Ammon's horn (tissue), 1 donor: ENCODE data around the gene CRADD.
"Not testable (repeated sequence)": the region's sequence is repeated elsewhere in the genome, so short reads cannot be mapped to it uniquely, and the experiment has no call there.

Experiments
- DNase-seq: peaks from one replicate; pipeline ENCODE4 v3.0.0-alpha.2; 2016; ENCODE audit warnings: low spot score

Gene CRADD

DNA sequence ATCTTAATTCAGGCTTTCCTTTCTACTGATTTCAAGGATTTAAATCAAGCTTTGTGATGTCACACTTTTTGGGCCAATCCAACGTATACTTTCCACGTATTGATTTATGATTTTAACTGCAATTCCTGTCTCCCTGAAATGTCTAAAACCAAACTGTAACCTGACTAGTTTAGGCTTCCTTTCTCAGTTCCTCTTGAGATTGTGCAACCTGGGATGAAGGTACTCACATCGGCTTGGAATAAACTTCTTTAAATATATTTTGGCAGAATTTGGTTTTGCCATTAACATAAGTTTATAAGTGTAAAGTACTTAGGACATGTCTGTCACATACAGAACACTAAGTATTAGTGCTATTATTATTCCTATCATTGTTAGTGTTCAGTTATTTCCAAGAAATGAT, 224.6 kb downstream of the CRADD start:
- no peak for DNase-seq

DNA sequence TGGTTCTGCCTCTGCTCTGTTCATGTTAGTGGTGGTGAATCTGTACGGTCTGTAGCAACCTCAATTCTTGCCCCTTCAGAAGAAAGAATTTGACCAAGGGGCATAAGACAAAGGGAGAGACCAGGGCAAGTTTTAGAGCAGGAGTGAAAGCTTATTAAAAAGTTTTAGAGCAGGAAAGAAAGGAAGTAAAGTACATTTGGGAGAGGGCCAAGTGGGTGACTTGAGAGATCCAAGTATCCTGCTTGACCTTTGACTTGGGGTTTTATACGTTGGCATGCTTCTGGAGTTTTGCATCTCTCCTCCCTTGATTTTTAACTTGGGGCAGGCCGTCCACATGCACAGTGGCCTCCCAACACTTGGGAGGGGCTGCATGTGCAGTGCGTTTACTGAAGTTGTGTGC, 225.0 kb downstream of the CRADD start:
- DNase-seq = no peak

DNA sequence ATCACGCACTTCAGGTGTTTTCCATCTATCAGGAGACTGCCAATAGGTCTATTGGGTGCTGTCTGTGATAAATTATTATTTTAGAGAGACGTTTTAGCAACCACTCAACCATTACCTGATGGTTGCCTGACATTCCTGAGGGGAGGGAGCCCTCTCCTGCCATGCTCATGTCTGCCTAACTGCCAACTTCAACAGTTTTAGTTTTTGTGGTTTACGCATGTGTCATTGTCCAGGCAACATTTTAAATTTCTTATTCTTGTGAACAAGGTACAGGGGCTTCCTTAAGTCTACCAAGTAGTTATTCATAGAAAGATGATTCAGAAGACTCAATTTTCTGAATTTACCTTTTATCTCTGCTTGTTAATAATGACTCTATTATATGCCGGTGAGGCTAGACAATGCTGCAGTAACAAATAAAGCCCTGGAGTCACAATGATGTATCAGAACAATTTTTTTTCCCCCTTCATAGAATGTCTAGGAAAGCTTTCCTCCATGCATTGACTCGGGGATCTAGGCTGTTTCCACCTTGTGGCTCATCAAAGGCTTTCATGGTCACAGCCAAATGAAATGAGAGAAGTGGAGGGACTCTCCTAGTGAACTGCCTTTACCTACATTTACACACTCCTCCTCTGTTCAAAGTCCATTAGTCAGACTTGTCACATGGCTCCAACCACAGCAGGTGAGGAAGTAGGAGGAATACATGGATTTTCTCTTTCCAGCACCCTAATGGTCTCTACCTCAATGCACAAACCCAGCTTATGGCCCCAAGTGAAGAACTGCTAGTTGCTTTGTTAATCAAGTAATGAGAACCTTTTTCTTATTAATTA, 225.8 kb downstream of the CRADD start:
- DNase-seq = no peak

DNA sequence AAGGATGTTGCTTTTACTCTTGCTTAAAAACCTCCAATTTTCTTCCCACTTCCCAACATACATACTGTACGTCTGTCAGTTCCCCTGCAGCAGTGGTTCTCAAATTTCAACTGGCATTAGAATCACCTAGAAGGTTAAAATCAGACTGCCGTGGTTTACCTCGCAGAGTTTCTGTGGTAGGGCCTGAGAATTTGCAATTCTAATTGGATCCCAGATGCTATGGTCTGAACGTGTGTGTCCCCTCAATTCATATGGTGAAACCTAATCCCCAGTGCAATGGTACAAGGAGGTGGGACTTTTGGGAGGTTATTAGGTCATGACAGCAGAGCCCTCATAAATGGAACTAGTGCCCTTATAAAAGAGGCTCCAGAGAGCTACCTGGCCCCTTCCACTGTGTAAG, 226.9 kb downstream of the CRADD start:
- DNase-seq = no peak

DNA sequence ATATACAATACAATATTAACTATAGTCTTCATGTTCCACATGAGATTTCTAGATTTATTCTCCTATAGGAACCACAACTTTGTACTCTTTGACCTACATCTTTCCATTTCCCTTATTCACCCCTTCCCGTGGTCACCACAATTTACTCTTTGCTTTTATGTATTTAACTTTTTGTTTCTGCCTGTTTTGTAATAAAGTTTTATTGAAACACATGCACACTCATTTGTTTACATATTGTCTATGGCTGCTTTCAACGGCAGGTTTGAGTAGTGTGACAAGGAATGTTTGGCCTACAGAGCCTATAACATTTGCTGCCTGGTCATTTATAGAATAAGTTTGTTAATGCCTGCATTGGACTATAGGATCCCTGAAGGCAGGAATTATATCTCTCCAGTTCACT, 231.1 kb downstream of the CRADD start:
- DNase-seq = no peak

DNA sequence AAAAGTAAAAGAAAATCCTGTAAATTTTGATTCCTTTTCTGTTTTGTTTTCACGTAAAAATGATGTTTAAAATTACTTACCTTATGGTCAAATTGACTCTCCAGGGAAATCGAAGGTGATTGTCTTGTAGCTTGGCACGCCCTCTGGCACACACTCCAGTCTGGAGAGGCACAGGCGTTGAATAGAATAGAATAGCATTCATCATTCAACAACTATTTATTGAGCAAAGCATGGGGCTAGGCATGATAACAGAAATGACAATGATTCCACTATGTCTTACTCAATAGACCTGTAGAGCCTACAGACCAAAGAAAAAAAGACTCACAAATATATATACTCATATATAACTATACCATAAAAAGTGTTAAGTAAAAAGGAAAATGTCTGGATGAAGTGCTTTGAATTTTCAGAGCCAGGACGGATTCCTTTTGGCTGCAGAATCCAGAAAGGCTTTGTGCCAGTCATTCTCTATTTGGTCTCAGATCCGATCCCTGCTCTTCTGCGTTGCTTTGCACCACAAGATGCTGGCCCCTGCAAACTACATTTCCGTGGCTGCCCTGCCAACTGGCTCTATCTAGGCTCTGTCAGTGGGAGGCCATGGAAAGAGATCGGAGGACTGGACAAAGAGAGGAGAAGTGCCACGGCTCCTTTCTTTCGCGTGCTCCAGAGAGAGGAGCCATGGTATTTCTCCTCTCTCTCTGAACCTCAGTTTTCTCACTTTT, 231.8 kb downstream of the CRADD start:
- peak; percentile 38 for DNase-seq

DNA sequence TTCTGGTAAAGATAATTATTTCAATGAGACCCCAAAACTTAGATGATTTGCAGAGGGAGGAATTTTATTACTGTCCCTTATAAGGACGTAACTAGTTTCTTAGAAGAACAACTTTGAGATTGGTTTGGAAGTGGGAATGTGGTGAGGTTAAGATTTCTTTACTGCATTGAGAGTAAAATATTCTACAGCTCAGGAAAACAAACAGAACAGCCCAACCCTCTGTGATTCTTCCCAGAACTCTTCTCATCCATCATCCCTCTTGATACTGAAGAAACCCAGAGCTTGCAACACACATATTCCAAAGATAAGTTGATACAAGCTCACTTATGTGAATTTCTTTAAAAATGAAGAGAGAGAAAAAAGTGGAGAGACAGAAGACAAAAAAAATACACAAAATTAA, 234.2 kb downstream of the CRADD start:
- no peak for DNase-seq

DNA sequence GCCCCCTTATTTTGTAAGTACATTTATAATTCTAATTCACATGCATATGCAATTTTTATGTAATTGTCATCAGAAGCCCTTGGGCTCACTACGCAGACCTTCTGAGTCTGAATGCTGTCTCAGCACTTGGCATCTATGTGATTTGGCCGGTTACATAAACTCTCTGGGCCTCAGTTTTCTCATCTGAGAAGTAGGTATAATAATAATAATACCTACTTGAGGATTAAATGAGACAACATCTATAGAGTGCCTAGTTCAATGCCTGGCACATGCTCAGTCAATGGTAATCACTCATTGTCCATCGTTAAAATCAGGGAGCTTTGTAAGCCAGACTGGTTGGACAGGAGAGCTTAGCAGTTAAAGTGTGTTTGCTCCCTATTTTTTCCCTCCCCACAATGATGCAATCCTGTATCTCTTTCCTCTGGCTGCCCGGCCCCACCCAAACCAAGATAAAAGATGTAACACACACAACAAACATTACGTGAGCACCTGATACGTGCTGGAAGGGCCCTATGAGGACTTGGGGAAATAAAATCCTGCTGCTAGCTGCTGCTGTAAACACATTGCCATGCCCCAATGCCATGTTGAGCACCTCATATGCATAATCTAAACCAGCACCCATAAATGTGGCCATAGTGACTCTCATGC, 235.0 kb downstream of the CRADD start:
- no peak for DNase-seq

DNA sequence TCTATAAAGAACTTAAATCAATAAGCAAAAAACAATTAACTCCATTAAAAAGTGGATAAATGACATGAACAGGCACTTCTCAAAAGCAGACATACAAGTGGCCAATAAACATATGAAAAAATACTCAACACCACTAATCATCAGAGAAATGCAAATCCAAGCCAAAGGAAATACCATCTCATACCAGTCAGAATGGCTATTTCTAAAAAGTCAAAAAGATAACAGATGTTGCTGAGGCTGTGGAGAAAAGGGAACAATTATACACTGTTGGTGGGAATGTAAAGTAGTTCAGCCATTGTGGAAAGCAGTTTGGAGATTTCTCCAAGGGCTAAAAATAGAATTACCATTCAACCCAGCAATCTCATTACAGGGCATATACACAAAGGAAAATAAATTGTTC, 236.7 kb downstream of the CRADD start:
- DNase-seq = no peak

DNA sequence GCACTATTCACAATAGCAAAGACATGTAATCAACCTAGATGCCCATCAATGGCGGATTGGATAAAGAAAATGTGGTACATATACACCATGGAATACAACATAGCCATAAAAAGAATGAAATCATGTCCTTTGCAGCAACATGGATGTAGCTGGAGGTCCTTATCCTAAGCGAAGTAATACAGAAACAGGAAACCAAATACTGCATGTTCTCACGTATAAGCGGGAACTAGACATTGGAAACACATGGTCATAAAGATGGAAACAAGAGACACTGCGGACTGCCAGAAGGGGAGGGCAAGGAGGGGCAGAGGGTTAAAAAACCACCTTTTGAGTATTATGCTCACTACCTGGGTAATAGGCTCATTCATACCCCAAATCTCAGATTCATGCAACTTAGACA, 237.1 kb downstream of the CRADD start:
- DNase-seq = no peak

DNA sequence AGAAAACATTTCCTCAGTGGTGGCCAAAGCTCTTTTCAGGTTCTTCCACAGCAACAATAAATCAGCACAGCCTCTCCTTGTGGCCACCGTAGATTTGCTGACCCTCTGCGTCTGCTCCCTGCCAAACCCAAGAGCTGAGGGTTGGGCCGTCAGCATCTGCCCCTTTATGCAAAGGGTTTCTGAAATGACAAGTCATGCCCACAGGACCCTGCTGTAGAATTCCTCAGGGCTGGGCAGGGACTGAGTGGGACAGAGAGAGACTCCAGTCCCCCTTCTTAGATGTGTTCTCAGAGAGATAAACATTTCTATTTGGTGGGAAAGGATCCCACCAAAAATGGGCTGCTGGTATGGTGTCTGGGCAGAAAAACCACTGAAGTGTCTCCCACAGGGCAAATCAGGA, 238.2 kb downstream of the CRADD start:
- DNase-seq = no peak

DNA sequence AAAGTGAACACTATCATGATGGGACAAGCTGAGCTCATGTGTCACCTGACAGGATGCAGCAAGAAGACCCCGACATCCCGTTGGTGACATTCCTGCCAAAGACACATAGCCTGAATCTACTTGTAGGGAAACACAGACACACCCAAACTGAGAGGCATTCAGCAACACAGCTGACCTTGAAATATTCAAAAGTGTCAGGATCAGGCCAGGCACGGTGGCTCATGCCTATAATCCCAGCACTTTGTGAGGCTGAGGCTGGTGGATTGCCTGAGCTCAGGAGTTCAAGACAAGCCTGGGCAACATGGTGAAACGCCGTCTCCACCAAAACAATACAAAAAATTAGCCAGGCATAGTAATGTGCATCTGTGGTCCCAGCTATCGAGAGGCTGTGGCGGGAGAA, 239.2 kb downstream of the CRADD start:
- no peak for DNase-seq

DNA sequence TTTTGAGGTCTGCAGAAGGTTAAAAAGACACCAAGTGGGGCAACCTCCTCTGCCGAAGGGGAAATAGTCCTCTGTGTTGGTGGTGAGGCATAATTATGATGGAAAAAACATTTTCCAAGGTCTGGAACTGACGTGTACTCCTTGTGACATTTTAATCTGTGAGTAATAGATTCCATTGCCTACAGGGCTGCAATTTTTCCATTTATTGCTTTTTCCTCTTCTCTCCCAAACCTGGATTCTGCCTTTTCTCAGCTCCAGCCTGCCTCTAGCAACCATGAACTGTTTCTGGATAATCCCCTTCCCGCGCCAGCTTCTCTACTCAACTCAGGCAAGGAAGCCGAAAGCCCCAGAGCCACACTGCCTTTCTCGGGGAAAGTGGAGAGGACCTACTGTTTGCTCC, 241.1 kb downstream of the CRADD start:
- no peak for DNase-seq

DNA sequence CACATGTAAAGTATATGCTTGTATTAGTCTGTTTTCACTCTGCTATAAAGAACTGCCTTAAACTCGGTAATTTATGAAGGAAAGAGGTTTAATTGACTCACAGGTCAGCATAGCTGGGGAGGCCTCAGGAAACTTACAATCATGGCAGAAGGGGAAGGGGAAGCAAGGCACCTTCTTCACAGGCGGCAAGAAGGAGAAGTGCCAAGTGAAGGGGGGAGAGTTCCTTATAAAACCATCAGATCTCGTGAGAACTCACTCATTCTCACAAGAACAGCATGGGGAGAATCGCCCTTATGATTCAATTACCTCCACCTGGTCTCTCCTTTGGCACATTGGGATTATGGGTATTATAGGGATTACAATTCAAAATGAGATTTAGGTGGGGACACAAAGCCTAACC, 241.7 kb downstream of the CRADD start:
- DNase-seq = no peak

DNA sequence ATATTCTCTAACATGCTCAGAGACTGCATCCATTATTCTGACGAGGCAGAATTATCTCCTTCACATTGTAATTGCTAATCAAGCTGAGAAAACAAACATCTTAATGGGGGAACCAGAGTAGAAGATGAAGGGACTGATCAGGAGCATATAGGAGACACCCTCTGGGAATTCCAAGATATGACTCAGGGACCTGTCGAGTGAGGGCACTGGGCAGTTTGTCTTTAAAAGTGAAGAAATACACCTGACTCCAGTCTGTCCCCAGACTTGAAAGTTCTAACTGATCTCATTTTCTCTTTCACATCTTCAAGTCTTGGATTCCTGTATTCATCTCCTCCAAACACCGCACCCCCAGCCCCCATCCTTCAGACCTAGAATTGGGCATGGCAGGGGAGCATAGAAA, 244.3 kb downstream of the CRADD start:
- DNase-seq = no peak

DNA sequence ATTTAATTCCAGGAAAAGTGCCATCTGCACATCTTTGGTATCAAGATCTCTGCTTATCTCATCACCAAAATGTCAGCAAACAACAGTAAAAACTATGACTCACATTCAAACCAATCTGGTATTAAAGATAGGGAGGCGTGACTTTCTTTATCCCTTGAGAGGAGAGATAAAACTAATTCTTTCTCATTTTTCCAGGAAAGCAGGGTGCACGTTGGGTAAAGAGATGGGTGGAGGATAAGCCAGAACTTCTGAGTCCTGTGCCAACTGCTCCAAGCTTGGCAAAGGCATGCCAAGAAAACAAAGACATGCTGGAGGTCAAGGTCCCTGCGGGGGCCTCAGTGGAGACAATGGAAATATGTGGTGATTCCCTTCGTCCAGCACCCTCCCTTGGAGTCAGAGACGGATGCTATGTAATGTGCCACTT, 245.4 kb downstream of the CRADD start:
- DNase-seq = no peak

DNA sequence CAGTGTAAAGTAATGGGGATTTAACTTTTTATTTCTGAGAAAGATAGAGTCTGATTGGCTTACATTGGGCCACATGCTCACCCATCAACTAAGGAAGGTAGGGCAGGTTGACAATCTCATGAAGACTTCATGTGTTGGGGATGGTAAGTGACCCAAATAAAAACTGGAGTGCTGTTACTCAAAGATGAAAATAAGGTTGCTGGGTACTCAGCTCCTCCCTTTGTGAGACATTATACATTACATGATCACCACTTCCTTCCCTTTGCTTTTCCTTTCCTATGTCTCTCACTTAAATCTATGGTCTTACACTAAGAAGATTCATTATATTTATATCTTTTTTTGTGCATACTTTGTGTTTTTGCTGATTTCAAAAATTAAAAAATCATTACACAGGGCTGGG, 247.2 kb downstream of the CRADD start:
- DNase-seq = no peak

DNA sequence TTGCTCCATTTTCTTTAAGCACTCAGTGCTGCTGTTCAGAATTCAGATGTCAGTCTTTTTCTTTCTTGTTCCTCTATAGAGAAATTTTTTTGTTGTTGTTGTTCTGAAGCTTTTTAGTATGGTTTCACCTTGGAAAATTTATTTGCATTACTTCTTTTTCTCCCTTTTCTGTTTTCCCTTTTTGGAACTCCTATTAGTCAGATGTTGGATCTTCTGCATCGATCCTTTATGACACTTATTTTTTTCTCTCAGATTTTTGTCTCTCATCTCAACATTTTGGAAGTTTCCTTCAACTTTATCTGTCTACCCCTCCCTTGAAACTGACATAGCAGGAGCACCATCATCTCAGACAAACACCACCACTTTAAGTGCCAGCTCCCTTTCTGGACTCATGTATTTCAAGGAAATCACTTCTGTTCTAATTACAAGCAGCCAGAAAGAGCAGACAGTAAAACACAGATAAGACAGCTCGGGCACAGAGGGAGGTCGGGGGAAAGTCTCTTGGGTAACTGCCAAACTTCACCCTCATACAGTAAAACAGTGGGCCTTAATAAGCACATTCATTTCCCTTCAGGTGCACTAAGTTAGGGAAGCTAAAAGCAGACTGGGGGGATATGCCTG, 248.5 kb downstream of the CRADD start:
- DNase-seq = no peak

DNA sequence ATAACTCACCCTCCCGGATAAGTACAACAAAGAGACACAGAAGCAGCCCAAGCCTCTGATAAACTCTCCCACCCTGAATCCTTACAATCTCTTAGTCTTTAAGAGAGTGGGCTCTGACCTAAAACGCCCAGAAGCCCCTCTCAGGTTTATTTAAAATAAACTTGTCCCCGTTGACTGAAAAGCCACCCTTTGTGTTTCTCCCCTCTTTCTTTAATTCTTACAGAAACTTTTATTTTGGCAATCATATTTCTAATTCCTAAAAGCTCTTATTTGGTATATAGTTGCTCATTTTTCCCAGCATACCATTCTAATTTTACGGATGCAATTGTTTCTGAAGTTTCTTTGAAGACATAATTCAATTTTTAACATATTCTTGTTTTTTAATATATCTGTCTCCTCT, 249.1 kb downstream of the CRADD start:
- DNase-seq = no peak

DNA sequence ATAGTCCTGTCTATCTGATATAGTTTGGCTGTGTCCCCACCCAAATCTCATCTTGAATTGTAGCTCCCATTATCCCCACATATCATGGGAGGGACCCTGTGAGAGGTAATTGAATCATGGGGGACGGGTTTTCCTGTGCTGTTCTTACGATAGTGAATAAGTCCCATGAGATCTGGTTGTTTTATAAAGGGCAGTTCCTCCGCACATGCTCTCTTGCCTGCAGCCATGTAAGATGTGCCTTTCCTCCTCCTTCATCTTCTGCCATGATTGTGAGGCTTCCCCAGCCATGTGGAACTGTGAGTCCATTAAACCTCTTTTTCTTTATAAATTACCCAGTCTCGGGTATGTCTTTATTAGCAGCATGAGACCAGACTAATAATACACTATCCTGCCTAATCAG, 251.9 kb downstream of the CRADD start:
- not testable (repeated sequence) for DNase-seq

DNA sequence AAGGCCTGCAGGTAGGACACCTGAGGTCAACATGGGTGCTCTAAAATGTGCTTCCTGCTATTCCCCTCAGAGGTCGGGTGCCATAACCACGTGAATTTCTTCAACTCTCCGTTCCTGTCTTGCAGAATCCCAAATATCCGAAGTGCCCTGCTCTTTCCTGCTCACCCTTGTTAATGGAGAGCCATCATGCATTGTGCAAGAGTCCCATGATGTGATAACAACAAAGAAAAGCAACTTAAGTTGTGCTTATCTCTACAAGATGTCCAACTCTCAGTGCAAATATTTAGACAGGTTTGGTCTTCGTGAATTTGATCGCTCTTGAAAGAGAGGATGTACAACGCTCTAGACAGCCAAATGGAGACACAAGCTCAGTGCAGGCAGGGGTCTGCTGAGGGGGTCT, 260.6 kb downstream of the CRADD start:
- DNase-seq = no peak

DNA sequence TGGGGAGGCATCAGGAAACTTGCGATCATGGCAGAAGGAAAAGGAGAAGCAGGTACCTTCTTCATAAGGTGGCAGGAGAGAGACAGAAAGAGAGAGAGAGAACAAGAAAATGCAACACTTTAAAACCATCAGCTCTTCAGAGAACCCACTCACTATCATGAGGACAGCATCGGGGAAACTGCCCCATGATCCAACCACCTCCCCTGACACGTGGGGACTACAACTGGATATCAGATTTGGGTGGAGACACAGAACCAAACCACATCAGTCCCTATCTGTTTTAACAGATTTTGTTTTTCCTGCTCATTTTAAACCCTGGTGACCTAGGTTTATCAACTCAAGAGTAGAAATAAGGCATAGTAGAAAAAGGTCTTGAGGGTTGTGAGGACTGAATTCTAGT, 261.1 kb downstream of the CRADD start:
- DNase-seq = no peak

DNA sequence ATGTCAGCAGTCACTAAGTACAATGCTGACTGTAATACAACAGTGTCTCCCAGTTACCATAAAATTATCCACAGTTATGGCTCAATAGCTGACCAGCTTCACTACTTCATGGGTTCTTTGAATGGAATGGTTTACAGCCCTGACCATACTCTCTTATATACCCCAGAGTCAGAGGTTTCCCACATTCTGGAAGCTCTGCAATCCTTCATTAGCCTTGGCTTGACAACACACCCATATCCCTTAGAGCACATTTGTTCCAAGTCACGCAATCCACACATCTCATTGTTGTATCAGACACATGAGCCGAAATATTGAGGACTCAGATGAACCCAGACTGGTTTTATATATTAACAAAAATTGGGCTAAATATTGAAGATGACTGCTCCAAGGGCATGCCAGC, 261.8 kb downstream of the CRADD start:
- no peak for DNase-seq
